Smooth muscle cell (in vitro differentiated cells): Measurements from ENCODE around the gene UNCX. TPM values are rescaled to one million over a fixed set of nuclear protein-coding genes. Genes with fewer than 3 reads are reported as not detected.

Experiments used
- DNase-seq: peaks from one replicate; lab custom pipeline; 2025; ENCODE audit not compliant: unreplicated experiment; lab: John Stamatoyannopoulos, UW
- H2AFZ ChIP-seq: fragments of 200-600 bp; sonication (generic); 2 replicates; pipeline ENCODE4 v1.6.0; 2016; ENCODE audit warnings: antibody characterized with exemption, low read depth, mild to moderate bottlenecking
- H3F3A ChIP-seq: fragments of 200-600 bp; sonication (generic); 2 replicates; pipeline ENCODE4 v1.6.0; 2017; ENCODE audit warnings: antibody characterized with exemption, low read depth
- H3K27ac ChIP-seq: fragments of 200-600 bp; sonication (generic); 2 replicates; pipeline ENCODE4 v1.5.1; 2016; ENCODE audit warnings: low read depth, mild to moderate bottlenecking
- H3K27me3 ChIP-seq: fragments of 200-600 bp; sonication (generic); 2 replicates; pipeline ENCODE4 v1.6.1; 2016; ENCODE audit warnings: low read depth, mild to moderate bottlenecking
- H3K36me3 ChIP-seq: fragments of 200-600 bp; sonication (generic); 2 replicates; pipeline ENCODE4 v1.5.1; 2016; ENCODE audit warnings: low read depth
- H3K4me1 ChIP-seq: fragments of 200-600 bp; sonication (generic); 2 replicates; pipeline ENCODE4 v1.5.1; 2016; ENCODE audit warnings: low read depth
- H3K4me2 ChIP-seq: fragments of 200-600 bp; sonication (generic); 2 replicates; pipeline ENCODE4 v1.6.0; 2016; ENCODE audit warnings: mild to moderate bottlenecking
- H3K4me3 ChIP-seq: fragments of 200-600 bp; sonication (generic); 2 replicates; pipeline ENCODE4 v1.5.1; 2016; ENCODE audit warnings: mild to moderate bottlenecking
- H3K79me2 ChIP-seq: fragments of 200-600 bp; sonication (generic); 2 replicates; pipeline ENCODE4 v1.6.0; 2016; ENCODE audit warnings: low read depth, mild to moderate bottlenecking
- H3K9ac ChIP-seq: fragments of 200-600 bp; sonication (generic); 2 replicates; pipeline ENCODE4 v1.6.0; 2016; ENCODE audit warnings: low read depth
- H3K9me3 ChIP-seq: fragments of 200-600 bp; sonication (generic); replicated peaks from 2 replicates; pipeline ENCODE4 v1.5.1; 2016; ENCODE audit warnings: low read depth
- H4K20me1 ChIP-seq: fragments of 200-600 bp; sonication (generic); 2 replicates; pipeline ENCODE4 v1.6.0; 2016; ENCODE audit warnings: low read depth
- WGBS: methylation state at CpG from one replicate; pipeline ENCODE4 v1.1.7; 2016; ENCODE audit warnings: low lambda C conversion rate; 5-methylcytosine and 5-hydroxymethylcytosine counted together
- polyA plus RNA-seq: library from polyadenylated mRNA; unstranded; fragments of >200 nt; fragmentation: Nextera tagmentation; extraction: Ambion mirVana; gene quantifications from 2 replicates; pipeline ENCODE4 v1.2.1, GENCODE V29; 2016
- total RNA-seq: library from RNA; depleted of rRNA; stranded (reverse); fragments of >200 nt; gene quantifications from 2 replicates; pipeline ENCODE4 v1.2.3, GENCODE V29; 2014
- TF ChIP-seq, protein P1 (sequence below): fragments of 200-600 bp; sonication (generic); IDR thresholded peaks from 2 replicates; pipeline ENCODE4 v1.5.1; 2017; ENCODE audit warnings: borderline replicate concordance, mild to moderate bottlenecking, antibody characterized with exemption; ENCODE audit not compliant: insufficient read depth, poor library complexity, severe bottlenecking

The UNCX gene
- total and polyA plus RNA-seq, 2 experiments from 2014 or later, result not detected

GRCh38 chr7:1242256-1242605, 9.6 kb downstream of the UNCX start:
- Histone ChIP-seq H3K79me2 (no peaks in the 10 kb centered on the region), H3K27ac (no peak overlapping the region), H3K9me3 (no peaks in the 10 kb centered on the region), H3K4me3 (no peak overlapping the region), H3K9ac (no peak overlapping the region), H4K20me1 (no peaks in the 10 kb centered on the region), H3K4me2 (no peak overlapping the region), H3K4me1 (peaks cover 14% of the 10 kb centered on the region), H3K36me3 (no peaks in the 10 kb centered on the region), H3K27me3 (peaks cover 100% of the 10 kb centered on the region), H3F3A (no peaks in the 10 kb centered on the region), H2AFZ (no peak overlapping the region)
- DNase-seq, result no peak
- TF ChIP-seq, protein P1, sequence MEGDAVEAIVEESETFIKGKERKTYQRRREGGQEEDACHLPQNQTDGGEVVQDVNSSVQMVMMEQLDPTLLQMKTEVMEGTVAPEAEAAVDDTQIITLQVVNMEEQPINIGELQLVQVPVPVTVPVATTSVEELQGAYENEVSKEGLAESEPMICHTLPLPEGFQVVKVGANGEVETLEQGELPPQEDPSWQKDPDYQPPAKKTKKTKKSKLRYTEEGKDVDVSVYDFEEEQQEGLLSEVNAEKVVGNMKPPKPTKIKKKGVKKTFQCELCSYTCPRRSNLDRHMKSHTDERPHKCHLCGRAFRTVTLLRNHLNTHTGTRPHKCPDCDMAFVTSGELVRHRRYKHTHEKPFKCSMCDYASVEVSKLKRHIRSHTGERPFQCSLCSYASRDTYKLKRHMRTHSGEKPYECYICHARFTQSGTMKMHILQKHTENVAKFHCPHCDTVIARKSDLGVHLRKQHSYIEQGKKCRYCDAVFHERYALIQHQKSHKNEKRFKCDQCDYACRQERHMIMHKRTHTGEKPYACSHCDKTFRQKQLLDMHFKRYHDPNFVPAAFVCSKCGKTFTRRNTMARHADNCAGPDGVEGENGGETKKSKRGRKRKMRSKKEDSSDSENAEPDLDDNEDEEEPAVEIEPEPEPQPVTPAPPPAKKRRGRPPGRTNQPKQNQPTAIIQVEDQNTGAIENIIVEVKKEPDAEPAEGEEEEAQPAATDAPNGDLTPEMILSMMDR, result no peak
- 2% methylated on average over 33 of the region's 33 CpGs for WGBS

GRCh38 chr7:1242606-1243289, 10.1 kb downstream of the UNCX start:
- Histone ChIP-seq H3K4me2 (no peak overlapping the region), H3K36me3 (no peaks in the 10 kb centered on the region), H3K9ac (no peak overlapping the region), H3K79me2 (no peaks in the 10 kb centered on the region), H3K4me3 (no peak overlapping the region), H3K27ac (no peak overlapping the region), H3F3A (no peaks in the 10 kb centered on the region), H4K20me1 (no peaks in the 10 kb centered on the region), H2AFZ (no peak overlapping the region), H3K9me3 (no peaks in the 10 kb centered on the region), H3K27me3 (peaks cover 100% of the 10 kb centered on the region), H3K4me1 (peaks cover 19% of the 10 kb centered on the region)
- TF ChIP-seq, protein P1, result no peak
- DNase-seq, result no peak
- WGBS, result 10% methylated on average over 35 of the region's 53 CpGs

DNA sequence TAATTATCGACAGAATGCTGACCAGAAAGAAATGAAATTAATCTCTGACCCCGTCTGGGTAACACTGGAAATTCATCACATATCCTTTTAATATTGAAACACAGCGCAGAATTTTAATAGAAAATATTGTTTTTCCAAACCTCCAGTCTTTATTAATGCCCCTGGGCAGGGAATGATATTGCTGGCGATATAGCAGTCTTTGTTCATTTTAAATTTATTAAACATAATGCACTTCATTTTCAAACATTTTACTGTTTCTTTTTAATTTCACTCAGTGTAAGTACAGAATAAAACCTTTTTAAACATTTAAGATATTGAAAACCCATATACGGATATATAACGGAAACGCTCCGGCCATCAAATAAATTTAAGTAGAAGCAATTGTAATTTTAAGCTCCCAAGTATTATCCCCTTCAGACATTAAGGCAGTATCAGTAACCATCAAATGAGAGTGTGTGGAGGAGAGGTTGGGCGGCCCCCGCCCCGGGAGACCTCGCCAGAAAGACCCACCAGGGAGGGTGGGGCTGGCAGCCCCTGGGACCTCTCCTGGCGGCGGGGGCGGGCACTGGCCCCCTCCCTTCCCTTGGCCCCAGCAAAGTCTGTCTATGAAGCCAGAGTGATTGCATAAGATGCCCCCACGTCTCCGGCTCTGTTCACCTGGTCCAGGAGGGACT, 10.8 kb downstream of the UNCX start:
- Histone ChIP-seq H3K27me3 (peaks cover 100% of the 10 kb centered on the region), H3K36me3 (no peaks in the 10 kb centered on the region), H3K4me2 (no peak overlapping the region), H3K4me1 (peaks cover 25% of the 10 kb centered on the region), H4K20me1 (no peaks in the 10 kb centered on the region), H3K9ac (no peak overlapping the region), H3F3A (no peaks in the 10 kb centered on the region), H3K9me3 (no peaks in the 10 kb centered on the region), H3K27ac (no peak overlapping the region), H3K4me3 (no peak overlapping the region), H3K79me2 (no peaks in the 10 kb centered on the region), H2AFZ (no peak overlapping the region)
- TF ChIP-seq, protein P1, result no peak
- WGBS, result 23% methylated on average over 14 of the region's 17 CpGs
- DNase-seq, result no peak
